Measurements from ENCODE around the gene USH2A. TPM values are rescaled to one million over a fixed set of nuclear protein-coding genes. Genes with fewer than 3 reads are reported as not detected.

USH2A gene
- total and polyA plus RNA-seq, 11 donors = 0.03 to 4.7 (median 1.7) TPM

DNA sequence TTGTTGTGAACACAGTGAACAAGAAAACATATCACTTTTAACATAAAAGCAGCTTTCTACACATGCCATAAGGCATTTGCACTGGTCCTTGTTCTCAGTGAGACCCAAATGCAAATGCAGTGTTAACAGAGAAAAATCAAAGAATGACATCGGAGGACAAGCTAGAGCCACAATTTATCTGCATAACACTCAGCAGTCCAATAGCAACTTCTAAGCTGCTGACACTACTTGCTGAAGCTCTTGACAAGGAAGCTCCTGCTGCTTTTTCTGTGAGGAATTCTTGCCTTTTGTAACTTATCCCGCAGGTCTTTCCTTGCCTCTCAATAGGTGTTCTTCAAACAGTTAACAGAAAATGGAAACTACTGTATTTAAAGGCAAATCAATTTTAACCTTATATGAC lies 34.7 kb downstream of the USH2A start:
- no peaks in the 10 kb centered on the region for H3K4me1 ChIP-seq
- H3K27me3 ChIP-seq = no peaks in the 10 kb centered on the region
- WGBS, 4 donors = 20 to 30% (median 26%) methylated on average over 2 of the region's 2 CpGs
- no peaks in the 10 kb centered on the region for H3K9me3 ChIP-seq
- intact Hi-C loops (cut with DNase I) = no loop called here
- DNase-seq = no peak
- H3K27ac ChIP-seq = no peak overlapping the region
- no peaks in the 10 kb centered on the region for H3K36me3 ChIP-seq
- no peak for TF ChIP-seq POLR2A (IDR thresholded peaks at IDR 0.05)
- TF ChIP-seq, protein P1, sequence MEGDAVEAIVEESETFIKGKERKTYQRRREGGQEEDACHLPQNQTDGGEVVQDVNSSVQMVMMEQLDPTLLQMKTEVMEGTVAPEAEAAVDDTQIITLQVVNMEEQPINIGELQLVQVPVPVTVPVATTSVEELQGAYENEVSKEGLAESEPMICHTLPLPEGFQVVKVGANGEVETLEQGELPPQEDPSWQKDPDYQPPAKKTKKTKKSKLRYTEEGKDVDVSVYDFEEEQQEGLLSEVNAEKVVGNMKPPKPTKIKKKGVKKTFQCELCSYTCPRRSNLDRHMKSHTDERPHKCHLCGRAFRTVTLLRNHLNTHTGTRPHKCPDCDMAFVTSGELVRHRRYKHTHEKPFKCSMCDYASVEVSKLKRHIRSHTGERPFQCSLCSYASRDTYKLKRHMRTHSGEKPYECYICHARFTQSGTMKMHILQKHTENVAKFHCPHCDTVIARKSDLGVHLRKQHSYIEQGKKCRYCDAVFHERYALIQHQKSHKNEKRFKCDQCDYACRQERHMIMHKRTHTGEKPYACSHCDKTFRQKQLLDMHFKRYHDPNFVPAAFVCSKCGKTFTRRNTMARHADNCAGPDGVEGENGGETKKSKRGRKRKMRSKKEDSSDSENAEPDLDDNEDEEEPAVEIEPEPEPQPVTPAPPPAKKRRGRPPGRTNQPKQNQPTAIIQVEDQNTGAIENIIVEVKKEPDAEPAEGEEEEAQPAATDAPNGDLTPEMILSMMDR (IDR thresholded peaks at IDR 0.05) = no peak
- no peak overlapping the region for H3K4me3 ChIP-seq
- no peak for ATAC-seq

DNA sequence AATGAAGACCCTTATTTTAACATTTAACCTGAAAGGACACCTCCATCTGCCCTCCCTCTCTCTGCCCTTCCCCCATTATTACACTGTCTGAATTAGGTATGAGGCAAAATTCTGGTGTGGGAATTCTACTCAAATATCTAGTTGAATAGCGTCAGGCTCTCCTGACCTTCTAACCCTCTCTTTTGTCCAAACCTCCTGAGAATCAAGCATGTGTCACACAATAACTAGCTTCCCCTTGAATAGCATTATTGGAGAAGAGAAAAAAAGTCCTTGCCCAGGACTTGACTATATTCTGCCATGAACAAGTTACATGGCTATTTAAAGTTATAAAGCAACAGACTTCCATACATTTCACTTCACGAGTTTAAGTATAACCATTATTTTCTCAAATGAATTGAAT lies 35.5 kb downstream of the USH2A start:
- Histone ChIP-seq H3K4me1 (no peaks in the 10 kb centered on the region), H3K27ac (no peak overlapping the region), H3K9me3 (no peaks in the 10 kb centered on the region), H3K4me3 (no peak overlapping the region), H3K27me3 (no peaks in the 10 kb centered on the region), H3K36me3 (no peaks in the 10 kb centered on the region)
- no peak for ATAC-seq
- no peak for DNase-seq
- intact Hi-C loops (cut with DNase I) = no loop called here
- TF ChIP-seq, protein P1 (IDR thresholded peaks at IDR 0.05) = no peak
- TF ChIP-seq POLR2A (IDR thresholded peaks at IDR 0.05) = no peak
- WGBS, 4 donors = 59 to 70% (median 64%) methylated on average over 2 of the region's 2 CpGs

DNA sequence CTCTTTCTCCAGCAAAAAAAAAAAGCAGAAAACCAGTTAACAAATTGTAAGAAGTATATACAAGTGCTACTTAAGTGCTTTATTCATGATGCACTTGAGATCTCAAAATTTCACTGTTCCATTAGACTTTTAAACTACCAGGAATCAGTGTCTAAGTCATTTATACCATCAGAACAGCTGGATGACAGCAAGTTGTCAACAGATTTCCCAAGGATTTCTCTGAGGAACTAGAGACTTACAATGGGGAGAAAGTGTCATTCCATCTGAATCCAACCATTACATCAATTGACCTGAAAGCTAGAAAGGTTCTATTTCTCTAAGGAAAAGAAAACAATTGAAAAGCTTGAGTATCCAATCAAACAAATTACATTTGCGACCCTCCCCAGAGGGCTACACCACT lies 43.8 kb downstream of the USH2A start:
- 67 to 85% (median 75%) methylated on average over 1 of the region's 1 CpG for WGBS, 4 donors
- intact Hi-C loops (cut with DNase I) = no loop called here

DNA sequence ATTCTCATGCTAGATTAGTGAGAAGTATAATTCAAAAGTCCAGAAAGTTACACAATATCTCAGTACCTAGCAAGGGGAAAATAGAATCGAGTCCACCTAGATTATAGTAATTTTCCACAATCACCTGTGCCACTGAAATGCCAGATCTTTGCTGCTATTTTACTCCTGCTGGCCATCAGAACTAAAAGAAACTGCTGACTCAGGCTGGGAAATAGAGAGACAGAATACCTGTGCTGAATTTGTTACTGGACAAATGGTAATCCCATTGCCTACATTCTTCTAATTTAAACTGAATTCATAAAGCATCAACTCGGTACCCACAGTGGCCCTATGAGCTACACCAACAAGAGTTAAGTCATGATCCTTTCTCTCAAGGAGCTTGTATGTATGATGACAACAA lies 55.0 kb downstream of the USH2A start:
- Histone ChIP-seq H3K36me3 (no peaks in the 10 kb centered on the region), H3K4me3 (no peak overlapping the region), H3K4me1 (no peaks in the 10 kb centered on the region), H3K9me3 (peaks cover 0 to 1% (median 0%) of the 10 kb centered on the region in 12 donors), H3K27me3 (no peaks in the 10 kb centered on the region), H3K27ac (no peak overlapping the region)
- WGBS, 4 donors = 73 to 81% (median 77%) methylated on average over 2 of the region's 2 CpGs
- DNase-seq (no peak), ATAC-seq (no peak)
- TF ChIP-seq POLR2A (IDR thresholded peaks at IDR 0.05) = no peak
- TF ChIP-seq, protein P1 (IDR thresholded peaks at IDR 0.05) = no peak
- intact Hi-C loops (cut with DNase I) = no loop called here

More for the DNA sequence above, 43.8 kb downstream of the USH2A start:
- DNase-seq (no peak), ATAC-seq (no peak)
- Histone ChIP-seq H3K36me3 (no peaks in the 10 kb centered on the region), H3K27me3 (no peaks in the 10 kb centered on the region), H3K4me1 (no peaks in the 10 kb centered on the region), H3K9me3 (peaks cover 0 to 3% (median 0%) of the 10 kb centered on the region in 12 donors), H3K4me3 (no peak overlapping the region), H3K27ac (no peak overlapping the region)
- no peak for TF ChIP-seq POLR2A (IDR thresholded peaks at IDR 0.05)
- TF ChIP-seq, protein P1 (IDR thresholded peaks at IDR 0.05) = no peak
